22Rv1 (cell line): ENCODE measurements around the gene SEPSECS.

Experiments used
- H3K27ac ChIP-seq: fragments of 450-650 bp; 2 replicates; pipeline ENCODE4 v1.5.1; 2017
- CTCF ChIP-seq: fragments of 450-650 bp; IDR thresholded peaks from 2 replicates; pipeline ENCODE4 v1.5.1; 2017; ENCODE audit warnings: mild to moderate bottlenecking
- ZFX ChIP-seq: fragments of 450-650 bp; IDR thresholded peaks from 2 replicates; pipeline ENCODE4 v1.6.1; 2017; ENCODE audit warnings: antibody characterized with exemption, borderline replicate concordance

The SEPSECS gene

DNA sequence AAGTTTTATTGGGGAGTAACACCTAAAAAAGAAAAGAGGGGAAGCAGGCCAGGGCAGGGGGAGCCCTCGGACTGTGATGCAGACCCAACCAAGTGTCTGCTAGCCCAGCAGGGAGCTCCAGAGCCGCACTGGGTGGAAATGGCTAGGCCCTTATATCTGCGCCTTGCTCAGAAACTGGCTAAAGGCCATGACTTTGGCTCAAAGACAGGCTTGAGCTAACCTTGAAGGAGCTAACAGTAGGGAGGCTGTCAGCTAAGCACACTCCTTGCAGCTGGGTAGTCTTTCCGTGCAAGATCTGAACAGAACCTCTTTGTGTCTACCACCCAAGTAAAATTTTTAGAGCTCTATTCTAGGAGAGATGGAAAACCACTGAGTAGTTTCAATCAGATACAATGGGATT, 43.0 kb downstream of the SEPSECS start:
- TF ChIP-seq CTCF (no peak), ZFX (no peak)

DNA sequence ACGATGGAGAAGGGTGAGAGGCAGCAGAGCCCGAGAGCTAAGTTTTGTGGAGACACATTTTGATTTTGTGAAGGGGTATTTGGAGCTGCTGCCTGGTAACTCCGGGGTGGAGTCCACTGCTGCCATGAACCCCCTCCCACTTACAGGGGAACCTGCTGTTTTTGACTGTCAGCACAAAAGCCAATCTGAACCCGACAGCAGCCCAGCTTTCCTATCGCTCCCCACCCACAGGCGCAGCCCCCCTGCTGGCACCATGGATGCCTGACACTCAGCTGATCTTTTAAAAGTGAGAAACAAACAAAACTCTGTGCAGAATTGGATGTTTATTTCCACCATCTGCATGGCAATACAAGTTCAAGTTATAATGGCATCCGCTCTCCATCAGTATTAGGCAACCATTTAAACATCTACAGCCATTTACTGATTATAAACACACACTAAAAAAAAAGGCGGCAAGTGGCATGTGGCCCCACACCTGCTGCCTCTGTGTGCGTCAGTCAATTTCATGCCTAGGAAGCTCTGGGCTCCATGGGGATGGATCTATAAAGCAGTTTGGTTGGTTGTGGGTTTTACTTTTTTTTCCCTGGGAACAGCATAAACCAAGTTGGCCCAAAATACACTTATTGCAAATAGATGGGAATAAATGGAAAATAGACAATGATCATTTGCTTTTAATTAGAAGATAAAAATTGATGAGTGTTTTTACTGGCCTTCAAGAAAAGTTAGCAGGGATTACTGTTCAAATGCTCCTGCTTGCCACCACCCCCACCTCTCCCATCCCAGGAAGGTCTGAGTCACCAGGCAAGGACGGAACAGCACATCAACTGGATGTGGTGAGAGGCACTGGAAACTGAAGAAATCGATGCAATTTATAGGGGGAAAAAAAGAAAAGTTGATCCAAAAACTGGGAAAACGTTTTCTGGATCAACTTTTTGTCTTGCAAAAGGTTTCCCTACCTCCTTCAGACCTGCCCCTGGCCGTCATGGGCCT, 46.0 kb downstream of the SEPSECS start:
- no peak overlapping the region for H3K27ac ChIP-seq
- TF ChIP-seq ZFX = no peak
- no peak for TF ChIP-seq CTCF

More for the DNA sequence above, 43.0 kb downstream of the SEPSECS start:
- no peak overlapping the region for H3K27ac ChIP-seq

DNA sequence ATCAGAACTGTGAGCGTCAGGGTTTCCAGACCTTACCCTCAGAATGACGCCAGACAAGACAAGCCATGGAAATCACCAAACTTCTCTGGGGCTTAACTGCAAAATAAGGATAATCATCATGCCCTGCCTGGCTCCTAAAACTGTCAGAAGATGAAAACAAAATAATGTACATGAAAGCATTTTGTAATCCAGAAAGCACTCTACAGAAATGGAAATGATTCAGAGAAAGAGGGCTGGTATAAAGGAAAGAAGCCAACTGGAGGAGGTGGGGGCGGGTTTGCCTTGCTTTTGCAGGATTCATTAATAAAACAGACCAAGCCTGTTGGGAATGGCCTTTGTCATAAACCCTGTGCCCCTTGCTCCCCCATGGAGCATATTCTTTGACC, 47.3 kb downstream of the SEPSECS start:
- TF ChIP-seq ZFX = no peak
- TF ChIP-seq CTCF = no peak

DNA sequence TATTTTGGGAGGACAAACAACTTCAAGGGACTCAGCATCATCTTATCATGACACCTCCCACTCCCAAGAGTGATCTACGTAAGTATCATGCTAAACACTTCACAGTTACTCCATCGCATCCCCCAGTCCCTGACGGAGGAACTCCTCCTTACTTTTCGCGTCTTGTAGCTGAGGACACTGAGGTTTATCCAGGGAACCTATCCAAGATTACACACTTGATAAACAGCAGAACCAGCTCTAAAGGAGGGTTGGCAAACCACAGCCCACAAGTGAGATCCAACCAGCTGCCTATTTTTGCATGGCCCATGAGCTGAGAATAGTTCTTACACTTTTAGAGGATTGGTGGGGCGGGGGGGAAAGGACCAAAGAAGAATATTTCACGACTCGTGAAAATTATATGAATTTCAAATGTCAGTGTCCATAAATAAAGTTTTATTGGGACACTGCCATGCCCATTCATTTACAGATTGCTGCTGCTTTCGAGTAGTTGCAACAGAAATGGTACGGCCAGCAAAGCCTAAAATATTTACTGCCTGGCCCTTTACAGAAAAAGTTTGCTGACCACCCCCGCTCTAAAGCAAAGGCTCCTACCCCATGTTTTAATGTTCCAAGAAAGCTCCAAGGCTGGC, 47.8 kb downstream of the SEPSECS start:
- no peak overlapping the region for H3K27ac ChIP-seq
- TF ChIP-seq ZFX = no peak
- no peak for TF ChIP-seq CTCF

More for the DNA sequence above, 47.3 kb downstream of the SEPSECS start:
- H3K27ac ChIP-seq = no peak overlapping the region

DNA sequence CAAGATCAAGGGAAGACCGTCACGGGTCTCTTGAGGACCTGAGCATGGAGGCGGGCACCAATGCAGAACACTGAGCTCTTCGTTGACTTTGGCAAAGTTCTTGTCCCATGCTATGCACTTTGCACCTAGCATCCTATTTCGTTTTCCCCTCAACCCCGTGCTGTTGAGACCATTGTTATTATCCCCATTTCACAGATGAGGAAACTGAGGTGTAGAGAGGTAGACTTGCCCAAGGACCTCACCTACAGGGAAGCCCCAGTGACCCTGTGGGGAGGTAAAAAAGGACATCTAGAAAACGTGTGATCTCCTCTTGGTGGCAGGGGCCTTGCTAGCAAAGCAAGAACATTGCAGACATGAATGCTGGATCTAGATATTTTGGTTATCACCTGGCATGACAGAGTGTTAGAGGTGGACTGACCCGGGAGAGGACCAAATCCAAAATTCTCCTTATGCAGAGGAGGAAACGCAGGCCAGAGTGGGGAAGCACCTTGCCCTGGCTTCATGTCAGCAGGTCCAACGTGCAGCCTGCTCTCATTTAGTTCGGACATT, 48.5 kb downstream of the SEPSECS start:
- TF ChIP-seq CTCF = no peak
- no peak for TF ChIP-seq ZFX
- no peak overlapping the region for H3K27ac ChIP-seq

DNA sequence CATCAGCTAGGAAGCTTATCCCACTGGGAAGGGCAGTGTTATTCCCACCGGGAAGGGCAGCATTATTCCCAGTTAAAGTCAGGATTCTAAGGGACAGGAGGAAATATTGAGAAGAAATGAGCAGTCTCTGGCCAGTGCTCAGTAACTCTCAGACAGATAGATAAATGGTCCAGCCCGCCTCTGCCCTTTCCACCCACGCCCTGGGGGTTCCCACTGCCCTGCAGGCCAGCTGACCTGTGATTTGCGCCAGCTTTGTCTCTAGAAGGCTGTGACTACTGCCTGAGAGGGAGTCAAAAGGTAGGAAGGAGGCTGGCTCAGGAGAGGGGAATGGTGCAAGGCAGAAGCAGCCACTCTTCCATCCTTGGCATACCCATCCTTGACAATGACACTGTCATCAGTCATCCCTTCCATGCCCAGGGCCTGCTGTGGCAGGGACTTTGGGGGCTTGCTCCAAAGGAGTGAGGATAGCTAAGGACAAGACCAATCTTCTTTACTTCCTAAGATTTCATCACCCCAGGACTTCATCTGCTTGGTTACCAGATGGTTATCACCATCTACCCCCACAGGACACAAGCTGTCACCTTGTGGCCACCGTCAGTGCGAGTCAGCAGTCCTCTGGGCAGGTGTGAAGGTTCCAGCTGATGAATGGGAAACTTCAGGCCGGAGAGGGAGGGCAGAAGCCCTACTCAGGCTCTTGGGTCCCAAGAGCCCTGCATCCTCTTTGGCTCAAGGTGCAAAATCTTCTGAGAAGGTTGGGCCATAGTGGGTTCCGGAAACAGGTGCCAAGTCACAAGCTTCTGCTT, 49.5 kb downstream of the SEPSECS start:
- TF ChIP-seq CTCF (no peak), ZFX (no peak)
- no peak overlapping the region for H3K27ac ChIP-seq
